Measurements from ENCODE around the gene OR5B12. TPM values are rescaled to one million over a fixed set of nuclear protein-coding genes. Genes with fewer than 3 reads are reported as not detected.

OR5B12 gene
- total RNA-seq, 1 experiment from 2014 or later: not detected

GRCh38 chr11:58390551-58391063 lies 51.4 kb downstream of the OR5B12 start:
- H3K4me1 ChIP-seq (ENCODE audit: control insufficient read depth in 1 of 2, insufficient read depth in 2 of 2, low read length in 2 of 2): peaks cover 0 to 6% of the 10 kb centered on the region in 2 experiments; a peak in 1 of 4 replicates
- no peaks in the 10 kb centered on the region for H3K27me3 ChIP-seq (ENCODE audit: insufficient read depth, low read length)
- no peaks in the 10 kb centered on the region for H3K9me3 ChIP-seq (ENCODE audit: control insufficient read depth in 1 of 2, insufficient read depth in 1 of 2, low read depth in 1 of 2, low read length in 2 of 2)
- ChIA-PET CTCF (no interaction called here), POLR2A (no interaction called here), RAD21 (ENCODE audit: low non-redundant PET in 1 of 2, low total read pairs in 2 of 2, uncharacterized antibody in 2 of 2, unreplicated experiment in 2 of 2) (no interaction called here)
- H2AFZ ChIP-seq (ENCODE audit: low read depth, low read length, poor library complexity, severe bottlenecking): no peak overlapping the region
- DNase-seq (ENCODE audit: low read depth, low spot score) (no peak), ATAC-seq (no peak)
- H3K9me2 ChIP-seq (ENCODE audit: insufficient read depth): no peaks in the 10 kb centered on the region
- H3K27ac ChIP-seq (ENCODE audit: low read depth, low read length): no peak overlapping the region
- H3K36me3 ChIP-seq (ENCODE audit: control insufficient read depth in 1 of 2, insufficient read depth in 2 of 2, low read length in 2 of 2): no peaks in the 10 kb centered on the region
- BruUV-seq (replicated peaks): no TSS peak
- H3K4me2 ChIP-seq (ENCODE audit: low read length): no peak overlapping the region
- H3K9ac ChIP-seq (ENCODE audit: low read length): no peak overlapping the region
- intact Hi-C loops (cut with micrococcal nuclease): no loop called here
- no peak for TF ChIP-seq RAD21 (IDR thresholded peaks at IDR 0.05; ENCODE audit: low read depth)
- TF ChIP-seq MAX (IDR thresholded peaks at IDR 0.05): no peak
- no peak for TF ChIP-seq ZBTB33 (IDR thresholded peaks at IDR 0.05; ENCODE audit: extremely low read depth, insufficient replicate concordance, low read length)
- no peak for TF ChIP-seq ELF1 (IDR thresholded peaks at IDR 0.05; ENCODE audit: borderline replicate concordance, low read depth)
- TF ChIP-seq POLR2AphosphoS5 (IDR thresholded peaks at IDR 0.05; ENCODE audit: low read depth, low read length): no peak
- no peak for TF ChIP-seq CEBPB (IDR thresholded peaks at IDR 0.05; ENCODE audit: low read depth)
- TF ChIP-seq SRF (IDR thresholded peaks at IDR 0.05; ENCODE audit: low read depth): no peak
- TF ChIP-seq CBX3 (IDR thresholded peaks at IDR 0.05; ENCODE audit: low read depth): no peak
- no peak for TF ChIP-seq YY1 (IDR thresholded peaks at IDR 0.05; ENCODE audit: extremely low read depth, insufficient replicate concordance, low read depth, low read length)
- TF ChIP-seq FOSL1 (IDR thresholded peaks at IDR 0.05; ENCODE audit: low read depth): no peak
- TF ChIP-seq SIN3A (IDR thresholded peaks at IDR 0.05; ENCODE audit: low read depth): no peak
- no peak for TF ChIP-seq EGR1 (IDR thresholded peaks at IDR 0.05; ENCODE audit: low read depth)
- no peak for TF ChIP-seq EZH2 (IDR thresholded peaks at IDR 0.05)
- no peaks in the 10 kb centered on the region; the same call in 1 of the 2 replicates for H4K20me1 ChIP-seq (ENCODE audit: insufficient read depth)
- no peak overlapping the region for H3K4me3 ChIP-seq (replicated peaks in 1 of 2; ENCODE audit: low read depth in 1 of 2, low read length in 2 of 2)
- H3K79me2 ChIP-seq (ENCODE audit: insufficient read depth, low read length): no peaks in the 10 kb centered on the region

Other genes with a start within 250 kb of the OR5B12 start
- not detected for gene OR1S2, start 238.1 kb downstream of the OR5B12 start, total RNA-seq (2021; ENCODE audit: unreplicated experiment)
- not detected for gene OR1S1, start 229.5 kb downstream of the OR5B12 start, total RNA-seq (2021; ENCODE audit: unreplicated experiment)
- not detected for gene OR10Q1, start 213.3 kb downstream of the OR5B12 start, total RNA-seq (2021; ENCODE audit: unreplicated experiment)
- not detected for gene OR10W1, start 174.0 kb downstream of the OR5B12 start, total RNA-seq (2021; ENCODE audit: unreplicated experiment)
- gene OR5B17, start 83.2 kb downstream of the OR5B12 start, total RNA-seq (2021; ENCODE audit: unreplicated experiment): not detected
- not detected for gene OR5B3, start 35.4 kb downstream of the OR5B12 start, total RNA-seq (2021; ENCODE audit: unreplicated experiment)
- not detected for gene OR5B2, start 14.1 kb downstream of the OR5B12 start, total RNA-seq (2021; ENCODE audit: unreplicated experiment)
- gene OR5B21, start 65.9 kb upstream of the OR5B12 start, total RNA-seq (2021; ENCODE audit: unreplicated experiment): not detected
- 3.6 TPM for gene LPXN, start 133.6 kb upstream of the OR5B12 start, total RNA-seq (2021; ENCODE audit: unreplicated experiment)
- gene ZFP91, start 136.8 kb upstream of the OR5B12 start, total RNA-seq (2021; ENCODE audit: unreplicated experiment): 58.6 TPM
- 2.3 TPM for gene CNTF, start 180.4 kb upstream of the OR5B12 start, total RNA-seq (2021; ENCODE audit: unreplicated experiment)